K562 (cell line): Measurements from ENCODE around the gene KIF26A. TPM values are rescaled to one million over a fixed set of nuclear protein-coding genes. Genes with fewer than 3 reads are reported as not detected.

Experiments used
- ARNT ChIP-seq, 2 experiments: fragments of 450-650 bp; IDR thresholded peaks; 2 replicates each; pipeline ENCODE4 v1.6.1; 2016; ENCODE audit warnings: mild to moderate bottlenecking in 1 of 2
- CBFB ChIP-seq: sonication (generic); formaldehyde crosslinking; IDR thresholded peaks from 2 replicates; pipeline ENCODE4 v1.4.0; 2020; ENCODE audit warnings: mild to moderate bottlenecking, missing genetic modification reagents
- CBX1 ChIP-seq: sonication (generic); IDR thresholded peaks from 2 replicates; pipeline ENCODE4 v1.6.1; 2016; ENCODE audit warnings: antibody characterized with exemption, low read depth, mild to moderate bottlenecking
- CXXC5 ChIP-seq: fragments of 250-450 bp; sonication (Bioruptor Pico); IDR thresholded peaks from 2 replicates; pipeline ENCODE4 v1.8.0; 2022; ENCODE audit warnings: inconsistent platforms, mild to moderate bottlenecking, moderate library complexity
- FOXA1 ChIP-seq: fragments of 450-650 bp; IDR thresholded peaks from 2 replicates; pipeline ENCODE4 v1.6.1; 2016; ENCODE audit warnings: mild to moderate bottlenecking, borderline replicate concordance
- IFI16 ChIP-seq: fragments of 250-450 bp; sonication (Bioruptor Pico); IDR thresholded peaks from 2 replicates; pipeline ENCODE4 v2.1.2; 2022; ENCODE audit warnings: mild to moderate bottlenecking, inconsistent platforms
- MTA1 ChIP-seq: fragments of 450-650 bp; IDR thresholded peaks from 2 replicates; pipeline ENCODE4 v1.6.1; 2017; ENCODE audit warnings: borderline replicate concordance
- RNF2 ChIP-seq: sonication (generic); IDR thresholded peaks from 2 replicates; pipeline ENCODE4 v1.6.1; 2016
- SLC30A9 ChIP-seq: fragments of 250-450 bp; sonication (Bioruptor Pico); IDR thresholded peaks from 2 replicates; pipeline ENCODE4 v1.8.0; 2022; ENCODE audit warnings: mild to moderate bottlenecking, moderate library complexity
- STAG1 ChIP-seq: sonication (generic); formaldehyde crosslinking; IDR thresholded peaks from 2 replicates; pipeline ENCODE4 v1.5.0; 2020; ENCODE audit warnings: missing genetic modification reagents, borderline replicate concordance
- ZNF133 ChIP-seq: fragments of 250-450 bp; sonication (Bioruptor Pico); IDR thresholded peaks from 2 replicates; pipeline ENCODE4 v1.4.0; 2020; ENCODE audit warnings: mild to moderate bottlenecking
- ZNF146 ChIP-seq: IDR thresholded peaks from one replicate; pipeline ENCODE4 v1.6.1; 2018; ENCODE audit warnings: missing compliant biosample characterization; ENCODE audit not compliant: unreplicated experiment
- ZNF232 ChIP-seq: sonication (generic); formaldehyde crosslinking; IDR thresholded peaks from 2 replicates; pipeline ENCODE4 v1.8.0; 2022; ENCODE audit warnings: mild to moderate bottlenecking, missing genetic modification reagents
- polyA plus RNA-seq, 8 experiments: library from polyadenylated mRNA; depleted of rRNA in 4 of 8; stranded (reverse) in 5 of 8; unstranded in 3 of 8; fragments of >200 nt; fragmentation: Nextera tagmentation in 2 of 8; fragmentation: Illumina TruSeq in 1 of 8; extraction: Ambion mirVana in 2 of 8; extraction: Trizol in 1 of 8; gene quantifications; 2 replicates each; pipeline versions ENCODE4 v1.2.1 to v1.2.3, GENCODE V29; 2011 to 2014; ENCODE audit warnings: inconsistent platforms in 1 of 8, missing spikeins in 1 of 8
- total RNA-seq, 7 experiments: library from RNA; depleted of rRNA in 6 of 7; stranded (reverse); fragments of >200 nt in 6 of 7; fragmentation: Illumina TruSeq in 2 of 7; extraction: Trizol in 2 of 7; gene quantifications; 2 replicates each; pipeline versions ENCODE4 v1.2.1 to v1.2.3, GENCODE V29; 2011 to 2021; ENCODE audit warnings: low replicate concordance in 1 of 7
- TF ChIP-seq, protein P1 (sequence below): fragments of 450-650 bp; IDR thresholded peaks from 2 replicates; pipeline ENCODE4 v1.6.1; 2016; ENCODE audit warnings: missing biosample characterization, missing genetic modification characterization
- TF ChIP-seq, protein P2 (sequence below): fragments of 250-450 bp; sonication (Bioruptor Pico); IDR thresholded peaks from 2 replicates; pipeline ENCODE4 v1.5.0; 2021; ENCODE audit warnings: mild to moderate bottlenecking, borderline replicate concordance
- TF ChIP-seq, protein P3 (sequence below): sonication (generic); formaldehyde crosslinking; IDR thresholded peaks from 2 replicates; pipeline ENCODE4 v1.8.1; 2022; ENCODE audit warnings: missing genetic modification reagents

The KIF26A gene
- total and polyA plus RNA-seq, 9 of the 15 experiments (the other 6 are each of a cell fraction or from before 2014, with no cell fraction given): 0.04 TPM; not detected in 8

DNA sequence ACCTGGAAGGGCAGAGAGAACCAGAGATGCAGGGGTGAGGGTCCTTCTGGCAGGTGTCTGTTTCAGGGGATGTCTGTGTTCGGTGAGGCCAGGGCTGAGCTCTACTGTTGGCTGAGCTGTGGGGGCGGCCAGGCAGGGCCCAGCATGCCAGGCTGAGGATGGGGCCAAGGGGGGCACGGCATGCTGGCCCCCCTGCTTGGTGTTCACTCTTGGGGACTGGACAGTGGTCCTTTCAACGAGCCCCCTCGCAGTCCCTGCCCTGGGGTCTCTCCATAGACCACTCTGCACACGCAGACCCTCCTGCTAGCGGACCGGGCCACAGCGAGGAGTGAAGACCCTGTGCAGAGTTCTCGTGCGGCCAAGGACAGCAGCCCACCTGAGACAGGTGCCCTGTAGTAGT, 56.3 kb downstream of the KIF26A start (continued):
- TF ChIP-seq, protein P1, sequence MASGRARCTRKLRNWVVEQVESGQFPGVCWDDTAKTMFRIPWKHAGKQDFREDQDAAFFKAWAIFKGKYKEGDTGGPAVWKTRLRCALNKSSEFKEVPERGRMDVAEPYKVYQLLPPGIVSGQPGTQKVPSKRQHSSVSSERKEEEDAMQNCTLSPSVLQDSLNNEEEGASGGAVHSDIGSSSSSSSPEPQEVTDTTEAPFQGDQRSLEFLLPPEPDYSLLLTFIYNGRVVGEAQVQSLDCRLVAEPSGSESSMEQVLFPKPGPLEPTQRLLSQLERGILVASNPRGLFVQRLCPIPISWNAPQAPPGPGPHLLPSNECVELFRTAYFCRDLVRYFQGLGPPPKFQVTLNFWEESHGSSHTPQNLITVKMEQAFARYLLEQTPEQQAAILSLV (tag): no peak
- TF ChIP-seq SLC30A9 (CRISPR knock-in tag): no peak
- TF ChIP-seq STAG1: no peak
- TF ChIP-seq, protein P2, sequence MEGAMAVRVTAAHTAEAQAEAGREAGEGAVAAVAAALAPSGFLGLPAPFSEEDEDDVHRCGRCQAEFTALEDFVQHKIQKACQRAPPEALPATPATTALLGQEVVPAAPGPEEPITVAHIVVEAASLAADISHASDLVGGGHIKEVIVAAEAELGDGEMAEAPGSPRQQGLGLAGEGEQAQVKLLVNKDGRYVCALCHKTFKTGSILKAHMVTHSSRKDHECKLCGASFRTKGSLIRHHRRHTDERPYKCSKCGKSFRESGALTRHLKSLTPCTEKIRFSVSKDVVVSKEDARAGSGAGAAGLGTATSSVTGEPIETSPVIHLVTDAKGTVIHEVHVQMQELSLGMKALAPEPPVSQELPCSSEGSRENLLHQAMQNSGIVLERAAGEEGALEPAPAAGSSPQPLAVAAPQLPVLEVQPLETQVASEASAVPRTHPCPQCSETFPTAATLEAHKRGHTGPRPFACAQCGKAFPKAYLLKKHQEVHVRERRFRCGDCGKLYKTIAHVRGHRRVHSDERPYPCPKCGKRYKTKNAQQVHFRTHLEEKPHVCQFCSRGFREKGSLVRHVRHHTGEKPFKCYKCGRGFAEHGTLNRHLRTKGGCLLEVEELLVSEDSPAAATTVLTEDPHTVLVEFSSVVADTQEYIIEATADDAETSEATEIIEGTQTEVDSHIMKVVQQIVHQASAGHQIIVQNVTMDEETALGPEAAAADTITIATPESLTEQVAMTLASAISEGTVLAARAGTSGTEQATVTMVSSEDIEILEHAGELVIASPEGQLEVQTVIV (CRISPR knock-in tag): no peak
- no peak for TF ChIP-seq CBX1
- no peak for TF ChIP-seq ZNF133 (CRISPR knock-in tag)
- TF ChIP-seq ZNF146 (CRISPR knock-in tag): no peak
- TF ChIP-seq FOXA1: no peak
- TF ChIP-seq MTA1: no peak
- no peak for TF ChIP-seq IFI16 (CRISPR knock-in tag)
- TF ChIP-seq ZNF232 (CRISPR knock-in tag): no peak
- no peak for TF ChIP-seq RNF2
- TF ChIP-seq, protein P3, sequence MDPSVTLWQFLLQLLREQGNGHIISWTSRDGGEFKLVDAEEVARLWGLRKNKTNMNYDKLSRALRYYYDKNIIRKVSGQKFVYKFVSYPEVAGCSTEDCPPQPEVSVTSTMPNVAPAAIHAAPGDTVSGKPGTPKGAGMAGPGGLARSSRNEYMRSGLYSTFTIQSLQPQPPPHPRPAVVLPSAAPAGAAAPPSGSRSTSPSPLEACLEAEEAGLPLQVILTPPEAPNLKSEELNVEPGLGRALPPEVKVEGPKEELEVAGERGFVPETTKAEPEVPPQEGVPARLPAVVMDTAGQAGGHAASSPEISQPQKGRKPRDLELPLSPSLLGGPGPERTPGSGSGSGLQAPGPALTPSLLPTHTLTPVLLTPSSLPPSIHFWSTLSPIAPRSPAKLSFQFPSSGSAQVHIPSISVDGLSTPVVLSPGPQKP (CRISPR knock-in tag): no peak
- no peak for TF ChIP-seq CBFB (CRISPR knock-in tag)
- TF ChIP-seq CXXC5: no peak
- TF ChIP-seq ARNT (IDR thresholded peaks at IDR 0.05): no peak
- TF ChIP-seq, all 486 proteins: peak for 0
